ENCODE measurements around the gene GTF2A1L. TPM values are rescaled to one million over a fixed set of nuclear protein-coding genes. Genes with fewer than 3 reads are reported as not detected.

Gene GTF2A1L
- polyA plus RNA-seq, 1 donor from 2014 or later: 0.51 TPM

DNA sequence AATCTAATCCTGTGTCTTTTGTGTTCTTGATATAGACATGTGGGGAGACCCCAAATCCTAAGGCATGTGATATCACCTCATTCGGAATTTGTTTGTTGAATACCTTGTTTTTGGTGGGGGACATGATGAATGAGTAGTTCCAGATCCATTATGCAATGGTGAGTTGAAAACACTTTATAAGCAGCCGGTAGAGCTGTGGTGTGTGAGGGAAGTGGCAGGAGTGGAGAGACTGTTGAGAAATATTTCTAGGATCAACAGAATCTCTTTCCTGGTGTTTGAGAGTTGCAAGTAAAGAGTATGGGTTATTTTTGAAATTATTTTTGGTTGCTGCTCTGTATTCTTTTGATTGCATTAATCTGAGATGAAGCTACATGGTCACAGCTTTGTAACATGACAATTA is 103.5 kb downstream of the GTF2A1L start:
- no peak for TF ChIP-seq TAF1 (IDR thresholded peaks at IDR 0.05; ENCODE audit: low read depth)
- no peak for TF ChIP-seq RAD21 (conservative IDR thresholded peaks at IDR 0.05)
- TF ChIP-seq MXI1 (conservative IDR thresholded peaks at IDR 0.05; ENCODE audit: poor library complexity, severe bottlenecking): no peak
- TF ChIP-seq, protein P1, sequence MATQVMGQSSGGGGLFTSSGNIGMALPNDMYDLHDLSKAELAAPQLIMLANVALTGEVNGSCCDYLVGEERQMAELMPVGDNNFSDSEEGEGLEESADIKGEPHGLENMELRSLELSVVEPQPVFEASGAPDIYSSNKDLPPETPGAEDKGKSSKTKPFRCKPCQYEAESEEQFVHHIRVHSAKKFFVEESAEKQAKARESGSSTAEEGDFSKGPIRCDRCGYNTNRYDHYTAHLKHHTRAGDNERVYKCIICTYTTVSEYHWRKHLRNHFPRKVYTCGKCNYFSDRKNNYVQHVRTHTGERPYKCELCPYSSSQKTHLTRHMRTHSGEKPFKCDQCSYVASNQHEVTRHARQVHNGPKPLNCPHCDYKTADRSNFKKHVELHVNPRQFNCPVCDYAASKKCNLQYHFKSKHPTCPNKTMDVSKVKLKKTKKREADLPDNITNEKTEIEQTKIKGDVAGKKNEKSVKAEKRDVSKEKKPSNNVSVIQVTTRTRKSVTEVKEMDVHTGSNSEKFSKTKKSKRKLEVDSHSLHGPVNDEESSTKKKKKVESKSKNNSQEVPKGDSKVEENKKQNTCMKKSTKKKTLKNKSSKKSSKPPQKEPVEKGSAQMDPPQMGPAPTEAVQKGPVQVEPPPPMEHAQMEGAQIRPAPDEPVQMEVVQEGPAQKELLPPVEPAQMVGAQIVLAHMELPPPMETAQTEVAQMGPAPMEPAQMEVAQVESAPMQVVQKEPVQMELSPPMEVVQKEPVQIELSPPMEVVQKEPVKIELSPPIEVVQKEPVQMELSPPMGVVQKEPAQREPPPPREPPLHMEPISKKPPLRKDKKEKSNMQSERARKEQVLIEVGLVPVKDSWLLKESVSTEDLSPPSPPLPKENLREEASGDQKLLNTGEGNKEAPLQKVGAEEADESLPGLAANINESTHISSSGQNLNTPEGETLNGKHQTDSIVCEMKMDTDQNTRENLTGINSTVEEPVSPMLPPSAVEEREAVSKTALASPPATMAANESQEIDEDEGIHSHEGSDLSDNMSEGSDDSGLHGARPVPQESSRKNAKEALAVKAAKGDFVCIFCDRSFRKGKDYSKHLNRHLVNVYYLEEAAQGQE (IDR thresholded peaks at IDR 0.05; ENCODE audit: borderline replicate concordance): no peak
- no peak for TF ChIP-seq EP300 (conservative IDR thresholded peaks at IDR 0.05; ENCODE audit: poor library complexity, severe bottlenecking)
- TF ChIP-seq EZH2 (IDR thresholded peaks at IDR 0.05; ENCODE audit: borderline replicate concordance, insufficient read depth, low read length, poor library complexity, severe bottlenecking): no peak
- no peak for TF ChIP-seq SMC3 (conservative IDR thresholded peaks at IDR 0.05; ENCODE audit: poor library complexity)
- TF ChIP-seq POLR2AphosphoS5 (IDR thresholded peaks at IDR 0.05): no peak
- TF ChIP-seq, protein P2, sequence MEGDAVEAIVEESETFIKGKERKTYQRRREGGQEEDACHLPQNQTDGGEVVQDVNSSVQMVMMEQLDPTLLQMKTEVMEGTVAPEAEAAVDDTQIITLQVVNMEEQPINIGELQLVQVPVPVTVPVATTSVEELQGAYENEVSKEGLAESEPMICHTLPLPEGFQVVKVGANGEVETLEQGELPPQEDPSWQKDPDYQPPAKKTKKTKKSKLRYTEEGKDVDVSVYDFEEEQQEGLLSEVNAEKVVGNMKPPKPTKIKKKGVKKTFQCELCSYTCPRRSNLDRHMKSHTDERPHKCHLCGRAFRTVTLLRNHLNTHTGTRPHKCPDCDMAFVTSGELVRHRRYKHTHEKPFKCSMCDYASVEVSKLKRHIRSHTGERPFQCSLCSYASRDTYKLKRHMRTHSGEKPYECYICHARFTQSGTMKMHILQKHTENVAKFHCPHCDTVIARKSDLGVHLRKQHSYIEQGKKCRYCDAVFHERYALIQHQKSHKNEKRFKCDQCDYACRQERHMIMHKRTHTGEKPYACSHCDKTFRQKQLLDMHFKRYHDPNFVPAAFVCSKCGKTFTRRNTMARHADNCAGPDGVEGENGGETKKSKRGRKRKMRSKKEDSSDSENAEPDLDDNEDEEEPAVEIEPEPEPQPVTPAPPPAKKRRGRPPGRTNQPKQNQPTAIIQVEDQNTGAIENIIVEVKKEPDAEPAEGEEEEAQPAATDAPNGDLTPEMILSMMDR (IDR thresholded peaks at IDR 0.05; ENCODE audit: poor library complexity, severe bottlenecking): no peak
- Histone ChIP-seq H3K27ac (ENCODE audit: low read length) (no peak overlapping the region), H3F3A (ENCODE audit: insufficient read depth, low read length, poor library complexity, severe bottlenecking) (no peaks in the 10 kb centered on the region), H3K4me2 (ENCODE audit: low read length) (no peak overlapping the region), H3K4me3 (ENCODE audit: low read length) (no peak overlapping the region), H3K9ac (ENCODE audit: low read length) (no peak overlapping the region), H3K9me2 (ENCODE audit: insufficient read depth, low read length) (no peaks in the 10 kb centered on the region), H3K79me2 (replicated peaks; ENCODE audit: insufficient read depth, low read length) (no peaks in the 10 kb centered on the region), H2AFZ (ENCODE audit: low read depth, low read length) (no peak overlapping the region), H3K36me3 (ENCODE audit: insufficient read depth, low read length) (no peaks in the 10 kb centered on the region), H3K27me3 (ENCODE audit: insufficient read depth, low read depth, low read length) (no peaks in the 10 kb centered on the region), H3K9me3 (ENCODE audit: low read length) (no peaks in the 10 kb centered on the region), H4K20me1 (ENCODE audit: insufficient read depth) (no peaks in the 10 kb centered on the region)

DNA sequence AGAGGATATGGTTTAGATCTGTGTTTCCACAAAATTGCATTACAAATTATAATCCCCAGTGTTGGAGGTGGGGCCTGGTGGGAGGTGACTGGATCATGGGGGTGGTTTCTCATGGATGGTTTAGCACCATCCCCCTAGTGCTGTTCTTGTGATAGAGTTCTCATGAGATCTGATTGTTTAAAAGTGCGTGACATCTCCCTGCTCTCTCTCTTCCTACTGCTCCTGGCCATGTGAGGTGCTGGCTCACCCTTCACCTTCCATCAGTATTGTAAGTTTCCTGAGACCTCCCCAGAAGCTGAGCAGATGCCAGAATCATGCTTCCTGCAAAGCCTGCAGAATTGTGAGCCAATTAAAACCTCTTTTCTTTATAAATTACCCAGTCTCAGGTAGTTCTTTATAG is 104.7 kb downstream of the GTF2A1L start:
- Histone ChIP-seq H2AFZ (ENCODE audit: low read depth, low read length) (no peak overlapping the region), H3K9ac (ENCODE audit: low read length) (no peak overlapping the region), H3K79me2 (replicated peaks; ENCODE audit: insufficient read depth, low read length) (no peaks in the 10 kb centered on the region), H3K36me3 (ENCODE audit: insufficient read depth, low read length) (no peaks in the 10 kb centered on the region), H3K27me3 (ENCODE audit: insufficient read depth, low read depth, low read length) (no peaks in the 10 kb centered on the region), H3F3A (ENCODE audit: insufficient read depth, low read length, poor library complexity, severe bottlenecking) (no peaks in the 10 kb centered on the region), H3K4me3 (ENCODE audit: low read length) (no peak overlapping the region), H3K9me3 (ENCODE audit: low read length) (no peaks in the 10 kb centered on the region), H3K4me2 (ENCODE audit: low read length) (no peak overlapping the region), H3K27ac (ENCODE audit: low read length) (no peak overlapping the region), H3K9me2 (ENCODE audit: insufficient read depth, low read length) (no peaks in the 10 kb centered on the region), H4K20me1 (ENCODE audit: insufficient read depth) (no peaks in the 10 kb centered on the region)
- TF ChIP-seq RAD21 (conservative IDR thresholded peaks at IDR 0.05): no peak
- TF ChIP-seq EP300 (conservative IDR thresholded peaks at IDR 0.05; ENCODE audit: poor library complexity, severe bottlenecking): no peak
- TF ChIP-seq, protein P1 (IDR thresholded peaks at IDR 0.05; ENCODE audit: borderline replicate concordance): no peak
- TF ChIP-seq POLR2AphosphoS5 (IDR thresholded peaks at IDR 0.05): no peak
- TF ChIP-seq, protein P2 (IDR thresholded peaks at IDR 0.05; ENCODE audit: poor library complexity, severe bottlenecking): no peak
- TF ChIP-seq MXI1 (conservative IDR thresholded peaks at IDR 0.05; ENCODE audit: poor library complexity, severe bottlenecking): no peak
- TF ChIP-seq TAF1 (IDR thresholded peaks at IDR 0.05; ENCODE audit: low read depth): no peak
- no peak for TF ChIP-seq SMC3 (conservative IDR thresholded peaks at IDR 0.05; ENCODE audit: poor library complexity)
- TF ChIP-seq EZH2 (IDR thresholded peaks at IDR 0.05; ENCODE audit: borderline replicate concordance, insufficient read depth, low read length, poor library complexity, severe bottlenecking): no peak
